Muscle layer of colon (tissue), 2 donors: Measurements from ENCODE around the gene MTA2.
"Not testable (repeated sequence)": the region's sequence is repeated elsewhere in the genome, so short reads cannot be mapped to it uniquely, and the experiment has no call there.

ENCODE experiments used
- H3K27ac ChIP-seq: one replicate; pipeline ENCODE4 v1.7.0; 2013; ENCODE audit warnings: low read depth, mild to moderate bottlenecking, low read length, moderate library complexity
- H3K27me3 ChIP-seq, 2 donors: one replicate each; pipeline ENCODE4 v1.7.0; 2013; ENCODE audit warnings: low read length in 2 of 2, mild to moderate bottlenecking in 2 of 2; ENCODE audit not compliant: insufficient read depth in 2 of 2, control insufficient read depth in 1 of 2
- H3K36me3 ChIP-seq: one replicate; pipeline ENCODE4 v1.7.0; 2013; ENCODE audit warnings: mild to moderate bottlenecking, low read length; ENCODE audit not compliant: insufficient read depth
- H3K4me1 ChIP-seq: one replicate; pipeline ENCODE4 v1.7.0; 2013; ENCODE audit warnings: mild to moderate bottlenecking, low read length; ENCODE audit not compliant: insufficient read depth
- H3K4me3 ChIP-seq, 2 donors: one replicate each; pipeline ENCODE4 v1.7.0; 2013; ENCODE audit warnings: low read length in 2 of 2, low read depth in 1 of 2, mild to moderate bottlenecking in 1 of 2, moderate library complexity in 1 of 2
- H3K9ac ChIP-seq: one replicate; pipeline ENCODE4 v1.7.0; 2013; ENCODE audit warnings: low read length
- H3K9me3 ChIP-seq: one replicate; pipeline ENCODE4 v1.7.0; 2013; ENCODE audit warnings: mild to moderate bottlenecking, low read length
- donor health status: abdominal sarcoma.
- donor health status: Adenocarcinoma of cecum.

Gene MTA2

DNA sequence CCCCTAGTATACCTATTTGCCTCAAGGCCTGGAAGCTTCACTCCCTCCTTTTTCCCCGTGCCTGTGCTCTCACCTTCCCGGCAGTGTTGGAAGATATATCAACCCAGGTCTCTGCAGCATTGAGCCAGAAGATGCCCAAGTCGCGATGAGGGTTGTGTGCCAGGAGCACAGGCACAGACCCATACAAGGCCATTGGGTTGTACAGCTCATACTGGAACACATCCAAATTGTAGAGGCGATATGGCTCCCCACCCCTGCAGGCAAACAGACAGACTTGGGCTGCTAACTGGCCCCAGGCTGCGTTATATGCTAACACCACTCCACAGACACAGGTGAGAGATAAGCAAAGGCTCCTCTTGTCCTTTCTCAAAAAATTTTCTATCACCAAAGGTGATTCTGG, 30.8 kb upstream of the MTA2 start:
- H3K27ac ChIP-seq: no peak overlapping the region
- peaks cover 8% of the 10 kb centered on the region for H3K4me1 ChIP-seq
- H3K4me3 ChIP-seq: no peak overlapping the region
- no peak overlapping the region for H3K9ac ChIP-seq
- no peaks in the 10 kb centered on the region for H3K27me3 ChIP-seq
- no peaks in the 10 kb centered on the region for H3K9me3 ChIP-seq
- peaks cover 69% of the 10 kb centered on the region for H3K36me3 ChIP-seq

DNA sequence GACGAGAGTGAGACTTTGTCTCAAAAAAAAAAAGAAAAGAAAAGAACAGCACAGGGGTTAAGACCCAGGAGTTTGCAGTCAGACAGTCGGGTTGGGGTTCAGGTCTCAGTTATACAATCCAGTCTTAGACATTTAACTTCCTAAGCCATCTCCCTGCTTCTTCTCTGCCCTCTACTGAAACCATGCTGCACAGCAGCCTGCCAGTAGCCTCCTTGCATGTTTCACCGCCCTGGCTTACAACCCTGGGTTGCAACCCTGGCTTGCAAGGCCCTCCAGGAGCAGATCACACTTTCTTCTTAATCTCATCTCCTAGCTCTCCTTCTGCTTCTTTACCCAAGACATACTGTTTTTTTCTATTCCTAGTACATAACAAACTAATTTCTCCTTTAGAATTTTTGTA, 26.0 kb upstream of the MTA2 start:
- Histone ChIP-seq H3K4me3 (no peak overlapping the region), H3K27ac (no peak overlapping the region), H3K36me3 (peaks cover 72% of the 10 kb centered on the region), H3K27me3 (no peaks in the 10 kb centered on the region), H3K9ac (no peak overlapping the region), H3K4me1 (peaks cover 7% of the 10 kb centered on the region), H3K9me3 (no peaks in the 10 kb centered on the region)

DNA sequence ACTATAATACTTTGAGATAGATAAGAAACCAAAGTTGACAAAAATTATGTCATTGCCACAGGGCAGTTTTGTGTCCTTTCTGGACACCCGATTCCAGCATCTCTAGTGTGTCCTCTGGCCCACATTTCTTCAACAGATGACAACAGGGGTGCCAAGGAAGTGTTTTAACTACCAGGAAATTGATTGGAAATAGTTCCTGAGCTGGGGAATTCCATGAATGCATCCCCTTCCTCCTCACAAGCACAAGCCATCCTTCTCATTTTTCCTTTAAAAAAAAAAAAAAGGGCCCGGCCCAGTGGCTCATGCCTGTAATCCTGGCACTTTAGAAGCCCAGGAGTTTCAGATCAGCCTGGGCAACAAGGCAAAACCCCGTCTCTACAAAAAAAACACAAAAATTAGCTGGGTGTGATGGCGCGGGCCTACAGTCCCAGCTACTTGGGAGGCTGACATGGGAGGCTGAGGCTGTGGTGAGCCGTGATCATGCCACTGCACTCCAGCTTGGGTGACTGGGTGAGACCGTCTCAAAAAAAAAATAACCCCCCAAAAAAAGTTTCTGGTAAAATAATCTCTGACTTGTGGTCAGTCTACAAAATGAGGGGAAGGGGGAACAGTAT, 20.9 kb upstream of the MTA2 start:
- Histone ChIP-seq H3K9ac (peak overlapping the region; percentile 13), H3K27me3 (no peaks in the 10 kb centered on the region), H3K36me3 (peaks cover 27% of the 10 kb centered on the region), H3K27ac (peak overlapping the region; percentile 88), H3K4me3 (peak overlapping the region in 1 of 2 donors; percentile 73), H3K4me1 (peaks cover 16% of the 10 kb centered on the region), H3K9me3 (no peaks in the 10 kb centered on the region)

DNA sequence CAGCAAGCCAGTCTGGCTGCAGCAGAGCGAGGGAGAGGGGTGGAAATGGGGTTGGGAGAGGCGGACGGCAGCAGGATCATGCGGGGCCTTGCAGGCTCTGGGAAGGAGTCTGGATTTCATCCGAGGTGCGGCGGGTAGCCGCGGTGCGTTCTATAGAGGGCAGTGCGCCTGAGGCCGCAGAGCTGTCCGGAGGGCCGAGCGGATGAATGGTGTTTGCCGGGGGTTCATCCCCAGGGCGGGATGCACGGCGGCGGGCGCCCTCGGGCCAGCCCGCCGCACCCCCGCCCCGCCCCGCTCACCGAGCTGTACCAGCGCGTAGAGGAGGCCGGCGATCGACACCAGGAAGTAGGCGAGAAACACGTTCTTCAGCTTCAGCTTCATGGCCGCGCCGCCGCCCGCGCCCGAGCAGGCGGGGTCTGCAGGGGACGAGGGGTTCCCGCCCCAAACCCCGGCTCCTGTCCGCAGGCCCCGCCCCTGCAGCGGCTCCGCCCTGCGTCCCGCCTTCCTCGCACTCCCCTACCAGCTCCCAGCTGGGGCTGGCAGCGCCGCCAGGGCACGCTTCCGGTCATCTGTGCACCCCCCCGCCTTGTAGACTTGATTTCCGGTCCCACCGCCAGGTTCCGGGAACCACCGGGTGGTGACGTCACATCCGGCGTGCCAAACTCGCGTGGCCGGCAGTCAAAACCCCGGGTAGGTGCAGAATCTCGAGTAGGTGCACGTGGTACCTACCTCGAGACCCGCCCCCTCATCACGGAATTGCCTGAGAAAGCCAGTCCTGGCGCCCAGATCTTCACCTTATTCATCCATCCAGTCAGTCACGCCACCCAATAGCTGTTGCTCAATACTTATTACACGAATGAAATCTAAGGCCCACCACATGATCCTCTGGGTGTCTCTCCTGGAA, 20.2 kb upstream of the MTA2 start, which contains the start of gene B3GAT3:
B3GAT3 (minus strand) TSS at position 420 of the 904 bp plus-strand sequence; CDS start at position 381, 39 bp downstream.
- no peaks in the 10 kb centered on the region for H3K9me3 ChIP-seq
- H3K9ac ChIP-seq: peak within 1 kb of the TSS; percentile 17
- no peaks in the 10 kb centered on the region for H3K27me3 ChIP-seq
- peaks cover 21% of the 10 kb centered on the region for H3K36me3 ChIP-seq
- peak within 1 kb of the TSS; percentile 73 to 76 for H3K4me3 ChIP-seq
- peaks cover 16% of the 10 kb centered on the region for H3K4me1 ChIP-seq
- peak within 1 kb of the TSS; percentile 88 for H3K27ac ChIP-seq

DNA sequence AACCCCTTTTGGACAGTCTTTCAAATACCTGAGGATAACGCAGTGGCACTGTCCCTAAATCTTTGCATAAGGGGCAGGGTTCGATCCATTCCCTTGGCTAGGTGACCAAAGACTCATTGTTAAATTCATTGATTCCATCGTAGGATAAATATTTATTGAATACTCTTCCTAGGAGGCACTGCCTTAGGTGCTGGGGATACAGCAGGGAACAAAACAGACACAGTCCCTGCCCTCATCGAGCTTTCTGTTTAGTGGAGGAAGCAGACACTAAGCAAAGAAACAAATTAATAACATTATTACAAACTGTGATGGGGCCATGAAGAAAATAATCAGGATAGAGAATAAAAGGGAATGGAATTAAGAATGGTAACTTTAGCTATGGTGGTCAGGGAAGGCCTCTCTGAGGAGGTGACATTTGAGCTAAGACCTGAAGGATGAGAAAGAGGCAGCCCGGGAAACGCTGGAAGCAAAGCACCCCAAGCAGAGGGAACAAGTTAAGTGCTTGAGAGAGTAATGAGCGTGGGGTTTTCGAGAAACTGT, 19.4 kb upstream of the MTA2 start:
- peak overlapping the region; percentile 73 to 76 for H3K4me3 ChIP-seq
- no peaks in the 10 kb centered on the region for H3K9me3 ChIP-seq
- H3K9ac ChIP-seq: peak overlapping the region; percentile 17
- peaks cover 21% of the 10 kb centered on the region for H3K36me3 ChIP-seq
- peaks cover 16% of the 10 kb centered on the region for H3K4me1 ChIP-seq
- H3K27me3 ChIP-seq: no peaks in the 10 kb centered on the region
- H3K27ac ChIP-seq: peak overlapping the region; percentile 88

DNA sequence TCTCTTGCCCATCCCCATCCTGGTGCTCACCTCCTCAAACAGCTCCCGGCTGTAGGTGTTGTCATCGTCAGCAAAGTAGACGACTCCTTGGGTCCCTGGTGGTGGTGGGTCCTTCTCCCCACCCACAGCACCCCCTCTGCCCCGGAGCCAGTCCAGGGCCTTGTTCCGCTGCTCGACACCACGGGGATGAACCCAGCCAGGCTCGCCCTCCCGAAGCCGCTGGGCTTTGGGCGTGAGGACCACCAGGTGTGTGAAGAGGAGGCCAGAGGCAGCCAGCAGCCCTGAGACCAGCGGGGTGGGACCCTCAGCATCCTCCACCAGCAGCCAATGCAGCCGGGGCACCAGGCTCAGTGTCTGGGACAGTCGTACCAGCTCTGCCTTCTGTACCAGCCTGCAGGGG, 15.3 kb upstream of the MTA2 start:
- not testable (repeated sequence) for H3K4me3 ChIP-seq, H3K9ac ChIP-seq, H3K9me3 ChIP-seq, H3K27me3 ChIP-seq, H3K27ac ChIP-seq
- Histone ChIP-seq H3K4me1 (peaks cover 20% of the 10 kb centered on the region), H3K36me3 (peaks cover 16% of the 10 kb centered on the region)

DNA sequence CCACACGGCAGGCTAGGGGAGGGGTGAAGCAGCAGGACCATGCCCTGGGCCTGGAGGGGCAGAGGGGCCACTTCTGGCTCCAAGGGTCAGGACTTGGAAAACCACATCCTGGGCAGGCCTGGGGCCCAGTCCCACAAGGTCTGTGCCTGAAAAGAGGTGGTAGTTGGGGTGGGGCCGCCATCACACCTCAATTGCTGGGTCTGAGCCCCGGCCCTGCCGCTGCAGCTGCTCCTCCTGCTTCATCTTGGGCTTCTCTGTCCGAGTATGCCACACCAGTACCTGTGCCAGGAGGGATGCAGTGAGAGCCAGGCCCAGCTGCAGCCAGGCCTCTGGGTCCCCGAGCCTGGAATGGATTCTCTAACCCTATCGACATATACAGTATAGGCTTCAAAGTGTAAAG, 13.9 kb upstream of the MTA2 start:
- H3K27me3 ChIP-seq: no peaks in the 10 kb centered on the region
- no peak overlapping the region for H3K4me3 ChIP-seq
- H3K9ac ChIP-seq: no peak overlapping the region
- H3K27ac ChIP-seq: no peak overlapping the region
- peaks cover 25% of the 10 kb centered on the region for H3K4me1 ChIP-seq
- no peaks in the 10 kb centered on the region for H3K9me3 ChIP-seq
- peaks cover 16% of the 10 kb centered on the region for H3K36me3 ChIP-seq

DNA sequence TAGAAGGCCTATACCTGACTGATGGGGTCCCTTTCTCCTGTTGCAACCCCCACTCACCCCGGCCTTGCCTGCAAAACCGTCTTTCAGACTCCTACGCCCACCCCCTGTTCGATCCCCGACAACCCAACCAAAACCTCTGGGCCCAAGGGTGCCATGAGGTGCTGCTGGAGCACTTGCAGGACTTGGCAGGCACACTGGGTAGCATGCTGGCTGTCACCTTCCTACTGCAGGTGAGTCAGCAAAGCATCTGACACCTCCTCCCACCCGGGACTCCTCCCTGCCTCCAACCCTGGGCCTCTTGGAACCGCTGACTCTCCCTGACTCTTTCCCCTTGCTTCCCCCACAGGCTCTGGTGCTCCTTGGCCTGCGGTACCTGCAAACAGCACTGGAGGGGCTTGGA, 12.6 kb upstream of the MTA2 start:
- Histone ChIP-seq H3K4me3 (no peak overlapping the region), H3K27ac (no peak overlapping the region), H3K9ac (no peak overlapping the region), H3K27me3 (no peaks in the 10 kb centered on the region), H3K4me1 (peaks cover 20% of the 10 kb centered on the region), H3K36me3 (peaks cover 16% of the 10 kb centered on the region), H3K9me3 (no peaks in the 10 kb centered on the region)

DNA sequence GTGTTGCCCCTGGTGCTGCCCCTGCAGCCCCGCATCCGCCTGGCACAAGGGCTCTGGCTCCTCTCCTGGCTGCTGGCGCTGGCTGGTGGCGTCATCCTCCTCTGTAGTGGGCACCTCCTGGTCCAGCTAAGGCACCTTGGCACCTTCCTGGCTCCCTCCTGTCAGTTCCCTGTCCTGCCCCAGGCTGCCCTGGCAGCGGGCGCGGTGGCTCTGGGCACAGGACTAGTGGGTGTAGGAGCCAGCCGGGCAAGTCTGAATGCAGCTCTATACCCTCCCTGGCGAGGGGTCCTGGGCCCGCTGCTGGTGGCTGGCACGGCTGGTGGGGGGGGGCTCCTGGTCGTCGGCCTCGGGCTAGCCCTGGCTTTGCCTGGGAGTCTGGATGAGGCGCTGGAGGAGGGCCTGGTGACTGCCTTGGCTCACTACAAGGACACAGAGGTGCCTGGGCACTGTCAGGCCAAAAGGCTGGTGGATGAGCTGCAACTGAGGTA, 11.7 kb upstream of the MTA2 start:
- H3K27me3 ChIP-seq: no peaks in the 10 kb centered on the region
- H3K36me3 ChIP-seq: peaks cover 16% of the 10 kb centered on the region
- no peaks in the 10 kb centered on the region for H3K9me3 ChIP-seq
- H3K9ac ChIP-seq: no peak overlapping the region
- H3K4me1 ChIP-seq: peaks cover 20% of the 10 kb centered on the region
- peak overlapping the region; percentile 92 for H3K27ac ChIP-seq
- peak overlapping the region; percentile 39 to 47 for H3K4me3 ChIP-seq

DNA sequence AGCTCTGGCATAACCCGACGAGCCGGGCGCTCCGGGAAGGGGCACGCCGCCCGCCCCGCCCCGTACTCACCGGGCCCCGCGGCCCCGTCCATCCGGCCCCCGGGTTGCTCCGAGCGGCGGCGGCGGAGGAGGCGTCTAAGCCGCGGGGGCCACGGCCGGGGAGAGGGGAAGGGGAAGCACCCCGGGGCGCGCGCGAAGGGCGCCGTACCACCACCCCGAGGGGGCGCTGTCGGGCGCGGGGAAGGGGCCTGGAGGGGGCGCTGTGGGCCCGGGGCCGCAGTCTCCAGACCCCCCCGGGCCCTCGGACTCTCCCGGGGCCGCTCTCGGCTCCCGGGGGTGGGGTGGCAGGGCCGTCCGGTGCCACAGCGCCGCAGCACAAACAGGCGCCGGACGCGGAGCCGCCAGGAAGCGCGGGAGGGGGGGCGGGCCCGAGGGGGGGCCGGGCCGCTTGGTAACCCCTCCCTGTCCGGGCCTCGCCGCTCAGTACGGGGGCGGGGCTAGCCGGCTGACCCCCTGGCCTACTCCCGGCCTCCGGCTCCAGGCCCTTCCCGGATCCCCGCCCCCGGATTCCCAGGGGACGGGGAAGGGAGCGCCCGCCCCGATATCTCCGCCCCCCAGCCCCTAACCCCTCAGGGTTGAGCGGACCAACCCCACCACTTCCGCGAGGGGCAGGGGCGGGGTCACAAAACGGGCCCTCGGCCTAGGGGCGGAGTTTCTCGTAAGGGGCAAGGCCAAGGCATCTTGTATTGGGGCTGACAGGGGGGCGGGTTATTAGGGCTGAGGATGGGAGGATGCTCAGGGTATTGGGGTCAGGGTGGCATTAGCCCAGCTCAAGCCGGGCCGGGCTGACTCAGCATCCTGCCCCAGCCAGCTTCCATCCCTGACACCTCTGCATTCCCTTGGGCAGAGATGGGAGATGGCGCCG, 11.0 kb upstream of the MTA2 start, which contains the start of the genes EML3 and ROM1:
EML3 (minus strand) TSS at position 410 of the 925 bp plus-strand sequence; CDS start at position 92, 318 bp downstream.
ROM1 (plus strand) TSS at position 892 of the 925 bp plus-strand sequence; CDS start at position 917, 25 bp downstream.
- Histone ChIP-seq H3K4me3 (peak within 1 kb of the TSS; percentile 39 to 89), H3K27ac (peak within 1 kb of the TSS; percentile 92), H3K9ac (peak within 1 kb of the TSS; percentile 90), H3K9me3 (no peaks in the 10 kb centered on the region), H3K36me3 (peaks cover 22% of the 10 kb centered on the region), H3K27me3 (no peaks in the 10 kb centered on the region), H3K4me1 (peaks cover 20% of the 10 kb centered on the region)
